ENCODE data around the gene SCLT1. TPM values are rescaled to one million over a fixed set of nuclear protein-coding genes. Genes with fewer than 3 reads are reported as not detected.

SCLT1 gene
- total RNA-seq, 1 experiment from 2014 or later: 15.9 TPM

DNA sequence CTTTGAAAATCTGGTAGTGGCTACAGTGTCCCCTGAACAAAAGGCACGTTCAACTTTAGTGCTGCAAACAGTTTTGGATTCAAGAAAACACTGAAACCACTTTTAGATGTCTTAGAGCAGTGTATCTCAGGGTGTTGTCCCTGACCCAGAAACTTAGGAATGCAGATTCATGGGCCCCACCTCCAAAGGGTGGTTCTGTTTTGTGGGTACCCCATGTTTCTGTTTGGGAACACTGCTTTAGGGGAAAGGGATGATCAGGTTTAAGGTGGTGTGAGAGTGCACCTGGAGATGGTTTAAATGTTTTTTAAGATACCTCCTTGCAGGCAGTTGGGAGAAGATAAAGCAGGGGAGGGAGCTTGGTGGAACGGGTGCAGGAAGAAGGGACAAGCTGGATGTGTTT, 228.2 kb downstream of the SCLT1 start:
- H3K36me3 ChIP-seq (ENCODE audit: low read depth): no peaks in the 10 kb centered on the region
- H3K79me2 ChIP-seq (ENCODE audit: low read depth): no peaks in the 10 kb centered on the region
- H3K27ac ChIP-seq: no peak overlapping the region
- H3K9me2 ChIP-seq (ENCODE audit: insufficient read depth): no peaks in the 10 kb centered on the region
- ChIA-PET POLR2A (ENCODE audit: unreplicated experiment) (no interaction called here), CTCF (no interaction called here)
- TF ChIP-seq EZH2 (IDR thresholded peaks at IDR 0.05; ENCODE audit: low read depth): no peak
- TF ChIP-seq, protein P1, sequence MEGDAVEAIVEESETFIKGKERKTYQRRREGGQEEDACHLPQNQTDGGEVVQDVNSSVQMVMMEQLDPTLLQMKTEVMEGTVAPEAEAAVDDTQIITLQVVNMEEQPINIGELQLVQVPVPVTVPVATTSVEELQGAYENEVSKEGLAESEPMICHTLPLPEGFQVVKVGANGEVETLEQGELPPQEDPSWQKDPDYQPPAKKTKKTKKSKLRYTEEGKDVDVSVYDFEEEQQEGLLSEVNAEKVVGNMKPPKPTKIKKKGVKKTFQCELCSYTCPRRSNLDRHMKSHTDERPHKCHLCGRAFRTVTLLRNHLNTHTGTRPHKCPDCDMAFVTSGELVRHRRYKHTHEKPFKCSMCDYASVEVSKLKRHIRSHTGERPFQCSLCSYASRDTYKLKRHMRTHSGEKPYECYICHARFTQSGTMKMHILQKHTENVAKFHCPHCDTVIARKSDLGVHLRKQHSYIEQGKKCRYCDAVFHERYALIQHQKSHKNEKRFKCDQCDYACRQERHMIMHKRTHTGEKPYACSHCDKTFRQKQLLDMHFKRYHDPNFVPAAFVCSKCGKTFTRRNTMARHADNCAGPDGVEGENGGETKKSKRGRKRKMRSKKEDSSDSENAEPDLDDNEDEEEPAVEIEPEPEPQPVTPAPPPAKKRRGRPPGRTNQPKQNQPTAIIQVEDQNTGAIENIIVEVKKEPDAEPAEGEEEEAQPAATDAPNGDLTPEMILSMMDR (conservative IDR thresholded peaks at IDR 0.05): no peak
- no peak overlapping the region for H2AFZ ChIP-seq
- DNase-seq: no peak
- intact Hi-C loops (cut with micrococcal nuclease; ENCODE audit: unreplicated experiment): no loop called here
- BruUV-seq (replicated peaks): no TSS peak
- no peaks in the 10 kb centered on the region for H4K20me1 ChIP-seq (ENCODE audit: insufficient read depth)
- H3K4me1 ChIP-seq (replicated peaks; ENCODE audit: insufficient read depth): no peaks in the 10 kb centered on the region
- no peak overlapping the region for H3K4me3 ChIP-seq
- H3K9me3 ChIP-seq (ENCODE audit: insufficient read depth, low read depth): no peaks in the 10 kb centered on the region
- H3F3A ChIP-seq (ENCODE audit: insufficient read depth, low read depth): no peaks in the 10 kb centered on the region
- H3K4me2 ChIP-seq: no peak overlapping the region
- no peaks in the 10 kb centered on the region for H3K27me3 ChIP-seq (ENCODE audit: insufficient read depth, low read depth)

DNA sequence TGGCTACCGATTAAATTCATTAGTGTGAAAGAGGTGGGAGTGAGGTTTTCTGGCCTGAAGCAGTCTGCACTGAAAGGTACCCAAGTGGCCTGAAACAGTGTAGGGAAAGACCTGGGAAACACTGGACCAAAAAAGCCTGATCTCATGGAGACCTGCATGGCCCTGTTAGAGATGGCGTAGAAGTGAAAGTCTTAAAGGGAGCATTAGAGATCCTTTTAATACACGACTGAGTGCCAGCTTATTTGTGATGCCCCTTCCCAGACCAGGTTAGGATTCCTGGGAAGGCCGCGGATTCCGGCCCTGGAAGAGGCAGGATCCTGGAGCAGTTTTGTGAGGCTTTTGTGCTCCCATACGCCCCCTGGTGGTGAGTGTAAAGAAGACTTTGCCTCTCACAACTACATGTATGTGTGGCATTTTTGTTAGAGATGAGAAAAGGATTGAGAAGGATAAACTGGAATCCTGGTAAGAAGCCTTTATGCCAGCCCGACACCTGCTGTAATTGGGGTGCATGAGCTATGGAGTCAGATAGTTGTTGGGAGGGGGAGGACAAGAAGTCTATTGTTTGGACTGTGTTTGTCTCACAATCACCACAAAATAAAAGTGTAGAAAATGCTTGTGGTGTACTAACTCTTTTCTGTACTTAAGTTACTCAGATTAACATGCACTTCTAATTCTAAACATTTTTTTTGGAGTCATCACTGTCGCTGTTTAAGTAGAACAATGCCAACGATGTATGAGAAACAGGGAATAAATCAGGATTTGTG, 229.8 kb downstream of the SCLT1 start:
- no TSS peak for BruUV-seq (replicated peaks)

DNA sequence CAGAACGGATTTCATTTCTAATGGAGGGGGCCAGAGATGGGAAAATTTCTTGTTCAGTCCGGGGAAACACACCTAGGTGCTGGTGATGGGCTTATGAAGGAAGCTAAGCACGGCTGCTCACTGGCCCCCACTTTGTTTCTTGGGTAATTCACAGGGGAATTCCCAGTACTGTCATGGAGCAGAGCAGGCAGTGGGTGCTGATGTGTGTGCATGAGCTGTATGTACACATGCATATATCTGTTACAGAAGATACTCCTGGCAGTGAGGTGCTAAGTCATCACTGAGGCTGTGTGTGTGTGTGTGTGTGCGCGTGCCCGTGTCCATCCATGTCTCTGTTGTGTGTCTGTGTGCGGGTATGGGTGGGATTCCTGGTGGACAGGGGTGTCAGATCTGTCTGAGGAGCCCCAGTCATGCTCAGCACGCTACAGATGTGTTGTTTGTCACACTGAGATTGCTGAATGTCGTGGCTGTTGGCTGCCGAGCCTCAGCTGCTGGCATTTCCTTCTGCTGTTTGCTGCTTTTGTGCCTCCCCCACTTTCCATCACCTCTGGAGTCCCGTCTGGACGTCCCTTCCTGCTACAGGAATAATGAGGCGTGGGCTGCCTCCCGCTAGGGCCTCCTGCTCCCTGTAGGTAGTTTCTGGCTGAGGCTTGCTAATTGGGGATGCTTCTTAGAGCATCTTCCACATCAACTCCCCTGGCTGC, 230.6 kb downstream of the SCLT1 start:
- BruUV-seq (replicated peaks): no TSS peak
- POLR2A ChIA-PET (ENCODE audit: unreplicated experiment): no interaction called here
- no peaks in the 10 kb centered on the region for H3F3A ChIP-seq (ENCODE audit: insufficient read depth, low read depth)
- DNase-seq: no peak
- no peaks in the 10 kb centered on the region for H3K9me3 ChIP-seq (ENCODE audit: insufficient read depth, low read depth)
- TF ChIP-seq, protein P1 (conservative IDR thresholded peaks at IDR 0.05): no peak
- no peak for TF ChIP-seq EZH2 (IDR thresholded peaks at IDR 0.05; ENCODE audit: low read depth)
- H3K27me3 ChIP-seq (ENCODE audit: insufficient read depth, low read depth): no peaks in the 10 kb centered on the region
- no peak overlapping the region for H3K27ac ChIP-seq
- no peaks in the 10 kb centered on the region for H4K20me1 ChIP-seq (ENCODE audit: insufficient read depth)
- intact Hi-C loops (cut with micrococcal nuclease; ENCODE audit: unreplicated experiment): loop anchor here (1.0 kb wide), 4 partner anchors 52 to 671 kb away; no protein-coding TSS in a partner anchor
- H2AFZ ChIP-seq: no peak overlapping the region
- H3K4me1 ChIP-seq (replicated peaks; ENCODE audit: insufficient read depth): no peaks in the 10 kb centered on the region
- H3K36me3 ChIP-seq (ENCODE audit: low read depth): no peaks in the 10 kb centered on the region
- H3K4me2 ChIP-seq: no peak overlapping the region
- CTCF ChIA-PET: interaction anchor here (0.6 to 1.5 kb wide), 3 partner anchors 264 to 638 kb away, joined by 3 read pairs; no protein-coding TSS in a partner anchor
- H3K4me3 ChIP-seq: no peak overlapping the region
- H3K79me2 ChIP-seq (ENCODE audit: low read depth): no peaks in the 10 kb centered on the region
- no peaks in the 10 kb centered on the region for H3K9me2 ChIP-seq (ENCODE audit: insufficient read depth)

More for the DNA sequence above, 229.8 kb downstream of the SCLT1 start:
- no peaks in the 10 kb centered on the region for H3F3A ChIP-seq (ENCODE audit: insufficient read depth, low read depth)
- H4K20me1 ChIP-seq (ENCODE audit: insufficient read depth): no peaks in the 10 kb centered on the region
- no peak overlapping the region for H3K4me2 ChIP-seq
- H2AFZ ChIP-seq: no peak overlapping the region
- H3K4me1 ChIP-seq (replicated peaks; ENCODE audit: insufficient read depth): no peaks in the 10 kb centered on the region
- no peaks in the 10 kb centered on the region for H3K79me2 ChIP-seq (ENCODE audit: low read depth)
- no peaks in the 10 kb centered on the region for H3K27me3 ChIP-seq (ENCODE audit: insufficient read depth, low read depth)
- H3K9me2 ChIP-seq (ENCODE audit: insufficient read depth): no peaks in the 10 kb centered on the region
- H3K9me3 ChIP-seq (ENCODE audit: insufficient read depth, low read depth): no peaks in the 10 kb centered on the region
- H3K4me3 ChIP-seq: no peak overlapping the region
- intact Hi-C loops (cut with micrococcal nuclease; ENCODE audit: unreplicated experiment): loop anchor here (1.0 kb wide), 4 partner anchors 53 to 672 kb away; no protein-coding TSS in a partner anchor
- DNase-seq: peak in 1 of 2 experiments; percentile 59
- POLR2A ChIA-PET (ENCODE audit: unreplicated experiment): no interaction called here
- TF ChIP-seq, protein P1 (conservative IDR thresholded peaks at IDR 0.05): peak; percentile 86
- no peak for TF ChIP-seq EZH2 (IDR thresholded peaks at IDR 0.05; ENCODE audit: low read depth)
- CTCF ChIA-PET: no interaction called here
- no peak overlapping the region for H3K27ac ChIP-seq
- H3K36me3 ChIP-seq (ENCODE audit: low read depth): no peaks in the 10 kb centered on the region

Measured in PC-9 (cell line).